ENCODE measurements around the gene SRRM3. TPM values are rescaled to one million over a fixed set of nuclear protein-coding genes. Genes with fewer than 3 reads are reported as not detected.
A peak's percentile ranks its signal among the peaks of the same experiment; 100 is the strongest.

Gene SRRM3
- polyA plus RNA-seq, 1 of the 3 experiments (the other 2 are of a cell fraction): 2.7 TPM

DNA sequence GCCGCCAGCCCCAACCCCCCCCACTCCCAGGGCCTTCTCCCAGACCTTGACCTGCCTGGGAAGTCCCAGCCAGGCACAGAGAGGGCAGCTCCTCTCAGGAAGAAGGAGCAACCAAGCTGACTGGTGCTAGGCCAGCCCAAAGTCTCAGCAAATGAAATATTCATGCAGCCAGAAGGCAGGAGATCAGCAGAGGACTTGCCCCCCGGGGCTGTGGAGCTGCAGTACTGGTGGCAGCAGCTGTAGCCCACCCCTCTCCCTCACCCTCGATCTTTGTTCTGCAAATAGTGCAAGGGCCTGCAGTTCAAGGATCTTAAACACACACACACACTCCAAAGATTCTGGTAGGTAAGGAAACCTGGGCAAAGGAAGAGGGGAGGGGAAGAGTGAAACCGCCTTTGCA lies 3.5 kb upstream of the SRRM3 start:
- Histone ChIP-seq H2AFZ (ENCODE audit: low read depth) (no peak overlapping the region), H3K4me3 (ENCODE audit: low read depth in 2 of 2, low read length in 1 of 2) (no peak overlapping the region), H3K36me3 (replicated peaks in 1 of 2; ENCODE audit: control insufficient read depth in 1 of 2, insufficient read depth in 2 of 2, low read length in 1 of 2) (no peaks in the 10 kb centered on the region), H3K27ac (ENCODE audit: low read depth in 2 of 2, low read length in 1 of 2) (no peak overlapping the region), H4K20me1 (ENCODE audit: insufficient read depth) (no peaks in the 10 kb centered on the region), H3K9me2 (no peaks in the 10 kb centered on the region), H3K4me2 (no peak overlapping the region), H3K79me2 (ENCODE audit: insufficient read depth) (no peaks in the 10 kb centered on the region), H3K9ac (no peak overlapping the region), H3K9me3 (no peaks in the 10 kb centered on the region), H3K27me3 (ENCODE audit: insufficient read depth) (peaks cover 4% of the 10 kb centered on the region; the same call in 1 of the 2 replicates), H3F3A (replicated peaks; ENCODE audit: insufficient read depth) (no peaks in the 10 kb centered on the region), H3K4me1 (ENCODE audit: control insufficient read depth in 1 of 2, insufficient read depth in 2 of 2, low read depth in 1 of 2, low read length in 1 of 2) (peaks cover 0 to 11% of the 10 kb centered on the region in 2 experiments; a peak in 1 of 4 replicates)
- TF ChIP-seq, protein P1, sequence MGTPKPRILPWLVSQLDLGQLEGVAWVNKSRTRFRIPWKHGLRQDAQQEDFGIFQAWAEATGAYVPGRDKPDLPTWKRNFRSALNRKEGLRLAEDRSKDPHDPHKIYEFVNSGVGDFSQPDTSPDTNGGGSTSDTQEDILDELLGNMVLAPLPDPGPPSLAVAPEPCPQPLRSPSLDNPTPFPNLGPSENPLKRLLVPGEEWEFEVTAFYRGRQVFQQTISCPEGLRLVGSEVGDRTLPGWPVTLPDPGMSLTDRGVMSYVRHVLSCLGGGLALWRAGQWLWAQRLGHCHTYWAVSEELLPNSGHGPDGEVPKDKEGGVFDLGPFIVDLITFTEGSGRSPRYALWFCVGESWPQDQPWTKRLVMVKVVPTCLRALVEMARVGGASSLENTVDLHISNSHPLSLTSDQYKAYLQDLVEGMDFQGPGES (IDR thresholded peaks at IDR 0.05; ENCODE audit: low read depth, low read length): no peak
- TF ChIP-seq, protein P2, sequence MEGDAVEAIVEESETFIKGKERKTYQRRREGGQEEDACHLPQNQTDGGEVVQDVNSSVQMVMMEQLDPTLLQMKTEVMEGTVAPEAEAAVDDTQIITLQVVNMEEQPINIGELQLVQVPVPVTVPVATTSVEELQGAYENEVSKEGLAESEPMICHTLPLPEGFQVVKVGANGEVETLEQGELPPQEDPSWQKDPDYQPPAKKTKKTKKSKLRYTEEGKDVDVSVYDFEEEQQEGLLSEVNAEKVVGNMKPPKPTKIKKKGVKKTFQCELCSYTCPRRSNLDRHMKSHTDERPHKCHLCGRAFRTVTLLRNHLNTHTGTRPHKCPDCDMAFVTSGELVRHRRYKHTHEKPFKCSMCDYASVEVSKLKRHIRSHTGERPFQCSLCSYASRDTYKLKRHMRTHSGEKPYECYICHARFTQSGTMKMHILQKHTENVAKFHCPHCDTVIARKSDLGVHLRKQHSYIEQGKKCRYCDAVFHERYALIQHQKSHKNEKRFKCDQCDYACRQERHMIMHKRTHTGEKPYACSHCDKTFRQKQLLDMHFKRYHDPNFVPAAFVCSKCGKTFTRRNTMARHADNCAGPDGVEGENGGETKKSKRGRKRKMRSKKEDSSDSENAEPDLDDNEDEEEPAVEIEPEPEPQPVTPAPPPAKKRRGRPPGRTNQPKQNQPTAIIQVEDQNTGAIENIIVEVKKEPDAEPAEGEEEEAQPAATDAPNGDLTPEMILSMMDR (IDR thresholded peaks at IDR 0.05): no peak
- TF ChIP-seq MEF2A (IDR thresholded peaks at IDR 0.05; ENCODE audit: borderline replicate concordance, low read depth): no peak
- TF ChIP-seq JUND (IDR thresholded peaks at IDR 0.05): no peak
- TF ChIP-seq FOXM1 (IDR thresholded peaks at IDR 0.05; ENCODE audit: low read depth): no peak
- no peak for TF ChIP-seq YY1 (IDR thresholded peaks at IDR 0.05; ENCODE audit: low read depth)
- TF ChIP-seq RCOR1 (IDR thresholded peaks at IDR 0.05; ENCODE audit: low read length): no peak
- TF ChIP-seq FOSL2 (IDR thresholded peaks at IDR 0.05; ENCODE audit: borderline replicate concordance, low read depth): no peak
- TF ChIP-seq EZH2phosphoT487 (IDR thresholded peaks at IDR 0.05; ENCODE audit: borderline replicate concordance, low read depth): no peak
- no peak for TF ChIP-seq GATA2 (CRISPR knock-in tag; IDR thresholded peaks at IDR 0.05)
- no peak for TF ChIP-seq RAD21 (IDR thresholded peaks at IDR 0.05; ENCODE audit: low read length)
- no peak for TF ChIP-seq POLR2AphosphoS5 (IDR thresholded peaks at IDR 0.05; ENCODE audit: low read depth, low read length)
- no peak for TF ChIP-seq TAF1 (IDR thresholded peaks at IDR 0.05; ENCODE audit: borderline replicate concordance, low read depth, low read length)
- ChIA-PET CTCF (interaction anchor here (2.2 to 12.7 kb wide), 4 partner anchors 13 to 116 kb away, joined by 8 to 170 read pairs (median 44); no protein-coding TSS in a partner anchor), POLR2A (interaction anchor here (1.4 kb wide), 1 partner anchor 13 kb away, joined by 13 read pairs; no protein-coding TSS in a partner anchor)
- DNase-seq: no peak
- 22% methylated on average over 4 of the region's 4 CpGs for WGBS (ENCODE audit: low lambda C conversion rate)

GRCh38 chr7:76202666-76203030 lies 952 bp downstream of the SRRM3 start:
- H3K79me2 ChIP-seq (ENCODE audit: insufficient read depth): no peaks in the 10 kb centered on the region
- H3K36me3 ChIP-seq (replicated peaks in 1 of 2; ENCODE audit: control insufficient read depth in 1 of 2, insufficient read depth in 2 of 2, low read length in 1 of 2): no peaks in the 10 kb centered on the region
- H3K27me3 ChIP-seq (ENCODE audit: insufficient read depth): peaks cover 25% of the 10 kb centered on the region
- 6% methylated on average over 8 of the region's 8 CpGs for WGBS (ENCODE audit: low lambda C conversion rate)
- peak overlapping the region in 1 of 2 experiments; percentile 75; a peak in 2 of 4 replicates for H3K27ac ChIP-seq (ENCODE audit: low read depth in 2 of 2, low read length in 1 of 2)
- no peaks in the 10 kb centered on the region for H3K9me2 ChIP-seq
- no peak overlapping the region for H3K4me2 ChIP-seq
- CTCF ChIA-PET: interaction anchor here (0.7 to 12.7 kb wide), 23 partner anchors 9 to 213 kb away, joined by 3 to 170 read pairs (median 10); no protein-coding TSS in a partner anchor
- peak overlapping the region in 1 of 2 experiments; percentile 50; a peak in 2 of 4 replicates for H3K4me3 ChIP-seq (ENCODE audit: low read depth in 2 of 2, low read length in 1 of 2)
- H4K20me1 ChIP-seq (ENCODE audit: insufficient read depth): no peaks in the 10 kb centered on the region
- H3K9me3 ChIP-seq: no peaks in the 10 kb centered on the region
- H3K9ac ChIP-seq: no peak overlapping the region
- H3K4me1 ChIP-seq (ENCODE audit: control insufficient read depth in 1 of 2, insufficient read depth in 2 of 2, low read depth in 1 of 2, low read length in 1 of 2): peaks cover 0 to 28% of the 10 kb centered on the region in 2 experiments; a peak in 1 of 4 replicates
- peak; percentile 86 for DNase-seq
- POLR2A ChIA-PET: interaction anchor here (0.9 to 3.9 kb wide), 7 partner anchors 14 to 155 kb away, joined by 3 to 15 read pairs (median 4); partner anchors contain the start of genes MDH2 and STYXL1
- no peaks in the 10 kb centered on the region for H3F3A ChIP-seq (replicated peaks; ENCODE audit: insufficient read depth)
- H2AFZ ChIP-seq (ENCODE audit: low read depth): no peak overlapping the region
- TF ChIP-seq MXI1 (IDR thresholded peaks at IDR 0.05; ENCODE audit: low read depth, low read length) (peak; percentile 76; the same call in 1 of the 2 replicates), TCF12 (IDR thresholded peaks at IDR 0.05) (peak; percentile 61), EP300 (IDR thresholded peaks at IDR 0.05; ENCODE audit: borderline replicate concordance in 1 of 2, low read depth in 1 of 2, low read length in 1 of 2) (peak in 1 of 2 experiments; percentile 69; a peak in 2 of 4 replicates), RAD21 (IDR thresholded peaks at IDR 0.05; ENCODE audit: low read length) (peak; percentile 29; the same call in 1 of the 2 replicates), CHD2 (IDR thresholded peaks at IDR 0.05; ENCODE audit: low read length, partially characterized antibody) (peak; percentile 81)
- TF ChIP-seq, protein P2 (IDR thresholded peaks at IDR 0.05): no peak
- TF ChIP-seq, protein P3, sequence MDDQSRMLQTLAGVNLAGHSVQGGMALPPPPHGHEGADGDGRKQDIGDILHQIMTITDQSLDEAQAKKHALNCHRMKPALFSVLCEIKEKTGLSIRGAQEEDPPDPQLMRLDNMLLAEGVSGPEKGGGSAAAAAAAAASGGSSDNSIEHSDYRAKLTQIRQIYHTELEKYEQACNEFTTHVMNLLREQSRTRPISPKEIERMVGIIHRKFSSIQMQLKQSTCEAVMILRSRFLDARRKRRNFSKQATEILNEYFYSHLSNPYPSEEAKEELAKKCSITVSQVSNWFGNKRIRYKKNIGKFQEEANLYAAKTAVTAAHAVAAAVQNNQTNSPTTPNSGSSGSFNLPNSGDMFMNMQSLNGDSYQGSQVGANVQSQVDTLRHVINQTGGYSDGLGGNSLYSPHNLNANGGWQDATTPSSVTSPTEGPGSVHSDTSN (IDR thresholded peaks at IDR 0.05): 0 out of 2 replicates have a peak, but pooled peaks have one; percentile 20
